ENCODE data around the gene DGCR8.

The DGCR8 gene

GRCh38 chr22:20068640-20069039 is 11.4 kb upstream of the DGCR8 start:
- no peak for DNase-seq

- DNase-seq = no peak
These were observed 10.6 kb upstream of the DGCR8 start for GRCh38 chr22:20069331-20070042.

DNA sequence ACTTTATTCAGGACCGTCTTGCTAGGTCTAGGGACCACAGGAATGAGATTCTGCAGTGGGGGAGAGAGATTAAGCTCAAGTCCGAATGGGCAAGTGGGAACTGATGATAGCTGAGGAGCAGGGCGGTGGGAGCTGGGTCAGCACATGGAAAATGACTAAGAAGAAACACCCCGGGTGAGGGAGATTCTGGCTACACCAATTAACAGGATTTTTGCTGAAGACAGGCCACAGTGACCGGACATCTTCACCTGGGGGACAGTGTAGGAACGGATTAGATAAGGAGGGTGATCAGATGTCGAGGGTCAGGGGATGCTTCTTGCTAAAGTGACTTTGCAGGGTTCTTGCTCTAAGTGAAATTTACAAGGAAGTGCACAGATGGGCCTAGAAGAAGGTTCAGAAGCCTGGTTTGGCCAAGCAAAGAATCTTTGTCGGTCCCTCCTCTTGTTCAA is 8.5 kb upstream of the DGCR8 start:
- DNase-seq = no peak

GRCh38 chr22:20076627-20077172 is 3.3 kb upstream of the DGCR8 start:
- no peak for DNase-seq

- DNase-seq = peak; percentile 79 to 84
These were observed 369 bp downstream of the DGCR8 start for GRCh38 chr22:20080445-20080775.

GRCh38 chr22:20080776-20081654 is 974 bp downstream of the DGCR8 start:
- DNase-seq = peak; percentile 44 to 49

GRCh38 chr22:20083157-20083890 is 3.3 kb downstream of the DGCR8 start:
- no peak for DNase-seq

DNA sequence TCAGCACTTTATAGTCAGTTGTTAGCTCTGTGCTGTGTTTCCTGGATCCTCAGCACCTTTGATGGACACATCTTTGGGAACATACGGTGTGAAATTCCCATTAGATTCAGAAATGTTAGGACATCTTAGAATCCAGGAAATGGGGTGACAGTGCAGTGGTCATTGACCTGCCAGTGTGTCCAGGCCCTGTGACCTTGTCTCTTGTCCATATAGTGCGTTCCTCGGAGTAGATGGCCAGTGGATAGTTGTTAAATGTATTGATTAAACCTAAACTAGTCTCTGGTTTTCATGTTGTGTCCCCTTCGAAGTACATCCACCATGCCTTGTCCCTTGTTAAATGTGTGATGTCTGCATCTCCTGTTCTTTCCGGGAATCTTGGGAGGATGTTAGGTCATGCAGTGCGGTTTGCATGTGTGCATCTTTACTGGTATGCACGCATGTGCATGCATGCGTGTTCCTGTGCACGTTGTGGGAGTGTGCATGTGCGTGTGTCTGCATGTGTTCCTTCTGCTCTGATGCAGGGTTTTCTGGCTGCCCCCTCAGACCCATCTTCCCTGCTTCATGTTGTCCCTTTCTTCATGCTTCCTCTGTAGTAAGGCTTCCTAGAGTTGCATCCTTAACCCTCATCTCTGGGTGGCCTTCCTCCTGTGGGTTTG is 4.0 kb downstream of the DGCR8 start:
- no peak for DNase-seq

GRCh38 chr22:20084547-20085413 is 4.7 kb downstream of the DGCR8 start:
- DNase-seq = peak; percentile 45 to 58

- DNase-seq = no peak
These were observed 5.6 kb downstream of the DGCR8 start for GRCh38 chr22:20085651-20086050.

GRCh38 chr22:20086101-20086599 is 6.1 kb downstream of the DGCR8 start:
- no peak for DNase-seq

DNA sequence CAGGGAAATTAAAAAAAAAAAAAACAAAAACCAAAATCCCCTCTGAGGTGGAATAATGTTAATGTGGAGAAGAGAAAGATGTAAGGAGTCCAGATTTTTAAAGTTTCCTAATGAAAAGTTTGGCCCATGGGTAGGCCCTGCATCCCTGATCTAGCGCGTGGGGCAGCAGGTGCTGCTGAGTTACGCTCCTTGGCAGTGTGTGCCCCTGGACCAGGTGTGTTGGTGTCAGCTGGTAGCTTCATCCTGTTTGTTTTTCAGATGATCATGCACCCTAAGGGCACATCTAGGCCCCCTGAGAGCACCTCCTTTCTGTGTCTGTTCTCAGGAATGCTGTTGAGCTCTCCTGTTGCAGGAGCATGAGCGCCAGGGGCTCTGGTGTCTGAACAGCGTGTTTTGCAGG is 6.7 kb downstream of the DGCR8 start:
- no peak for DNase-seq

DNA sequence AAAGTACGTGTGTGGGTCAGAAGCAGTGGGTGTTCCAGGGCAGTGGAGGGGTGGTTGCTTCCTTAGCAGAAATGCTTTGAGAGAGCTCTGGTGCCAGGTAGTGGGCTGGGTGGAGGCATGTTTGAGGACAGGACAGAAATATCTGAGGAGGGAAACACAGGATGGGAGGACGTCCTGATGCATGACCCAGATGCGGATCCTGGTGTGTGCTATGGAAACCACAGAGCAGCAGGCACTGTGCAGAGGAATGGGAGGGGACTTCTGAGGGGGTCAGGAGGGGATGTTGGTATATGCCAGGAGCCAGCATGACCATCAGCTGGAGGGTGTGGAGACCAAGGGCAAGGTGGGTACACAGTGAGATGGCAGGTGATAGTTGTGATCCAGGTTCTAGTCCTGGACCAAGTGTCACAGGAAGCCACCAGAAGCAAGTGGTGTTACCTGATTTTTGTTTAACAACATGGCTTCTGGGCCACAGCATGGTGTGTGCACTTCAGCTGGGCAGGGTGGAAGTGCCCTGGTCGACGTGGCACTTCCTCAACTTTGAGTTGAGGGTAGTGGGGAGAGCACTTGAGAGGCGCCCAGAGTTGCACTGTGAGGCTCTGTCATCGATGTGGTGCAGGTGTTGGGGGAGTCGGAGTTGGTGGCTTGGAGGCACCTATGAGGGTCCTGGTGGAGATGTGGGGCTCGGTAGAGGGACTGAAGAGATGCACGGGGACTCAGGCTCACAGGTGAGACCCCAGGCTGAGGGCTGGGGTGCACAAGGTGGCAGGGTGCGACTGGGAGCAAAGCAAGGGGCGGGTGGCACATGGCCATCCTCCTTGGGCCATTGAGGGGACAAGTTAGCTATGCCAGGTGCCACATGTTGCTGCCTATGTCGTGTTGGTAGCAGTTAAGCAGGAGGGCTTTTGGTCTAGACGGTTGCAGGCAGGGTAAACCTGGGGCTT is 7.5 kb downstream of the DGCR8 start:
- no peak for DNase-seq

- DNase-seq = no peak
These were observed 8.2 kb downstream of the DGCR8 start for GRCh38 chr22:20088263-20088648.

DNA sequence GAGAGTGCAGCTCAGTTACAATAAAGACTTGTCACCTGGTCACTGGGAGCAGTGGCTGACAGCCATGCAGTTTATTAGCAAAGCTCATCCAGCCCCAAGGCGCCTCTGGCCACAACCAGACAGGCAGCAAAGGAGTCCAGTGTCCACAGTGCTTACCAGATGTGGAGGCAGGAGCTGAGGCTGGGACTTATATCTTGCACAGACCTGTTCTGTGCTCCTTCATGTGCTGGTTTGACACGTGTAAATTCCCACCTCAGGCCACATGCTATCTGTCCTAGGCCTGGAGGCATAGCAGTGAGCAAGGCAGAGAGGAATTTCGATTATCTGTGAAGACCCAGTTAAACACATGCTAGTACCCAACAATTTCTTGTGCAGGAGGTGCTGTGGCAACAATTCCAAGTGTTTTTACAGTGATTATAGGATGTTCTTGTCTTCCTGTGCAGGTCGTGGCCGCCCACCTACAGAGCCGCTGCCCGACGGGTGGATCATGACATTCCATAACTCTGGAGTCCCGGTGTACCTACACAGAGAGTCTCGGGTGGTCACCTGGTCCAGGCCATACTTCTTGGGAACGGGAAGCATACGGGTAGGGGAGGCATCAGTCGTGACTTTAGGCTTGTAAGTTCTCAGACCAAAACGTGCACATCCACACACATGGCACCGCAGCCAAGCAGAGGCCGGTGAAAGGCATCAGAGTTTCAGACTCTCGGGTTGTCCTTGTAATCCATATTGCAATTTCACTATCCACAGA is 9.4 kb downstream of the DGCR8 start:
- no peak for DNase-seq

DNA sequence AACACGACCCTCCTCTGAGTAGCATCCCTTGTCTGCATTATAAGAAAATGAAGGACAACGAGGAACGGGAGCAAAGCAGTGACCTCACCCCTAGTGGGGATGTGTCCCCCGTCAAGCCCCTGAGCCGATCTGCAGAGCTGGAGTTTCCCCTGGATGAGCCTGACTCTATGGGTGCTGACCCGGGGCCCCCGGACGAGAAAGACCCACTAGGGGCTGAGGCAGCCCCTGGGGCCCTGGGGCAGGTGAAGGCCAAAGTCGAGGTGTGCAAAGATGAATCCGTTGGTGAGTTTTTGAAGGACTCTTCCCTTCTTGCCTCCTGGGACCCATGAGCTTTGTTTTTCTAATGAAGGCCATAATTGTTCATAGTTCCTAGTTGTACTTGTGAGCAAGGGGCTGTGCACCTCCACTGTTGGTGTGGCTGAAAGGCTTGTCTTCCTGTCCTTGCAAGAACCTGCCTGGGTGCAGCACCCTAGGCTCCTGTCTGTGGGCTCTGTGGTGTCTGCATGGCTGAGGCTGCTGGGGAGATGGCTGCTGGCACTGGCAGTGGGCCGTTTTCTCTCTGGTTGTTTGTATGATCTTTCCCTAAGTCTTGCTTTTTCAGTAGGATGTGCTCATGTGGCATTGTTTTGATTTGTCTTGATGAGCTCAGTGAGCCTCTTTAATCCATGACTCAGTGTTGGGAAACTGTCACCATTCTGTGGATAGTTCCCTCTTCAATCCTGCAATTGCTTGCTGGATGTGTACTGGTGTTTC is 10.1 kb downstream of the DGCR8 start:
- no peak for DNase-seq

GRCh38 chr22:20090730-20091240 is 10.7 kb downstream of the DGCR8 start:
- no peak for DNase-seq

DNA sequence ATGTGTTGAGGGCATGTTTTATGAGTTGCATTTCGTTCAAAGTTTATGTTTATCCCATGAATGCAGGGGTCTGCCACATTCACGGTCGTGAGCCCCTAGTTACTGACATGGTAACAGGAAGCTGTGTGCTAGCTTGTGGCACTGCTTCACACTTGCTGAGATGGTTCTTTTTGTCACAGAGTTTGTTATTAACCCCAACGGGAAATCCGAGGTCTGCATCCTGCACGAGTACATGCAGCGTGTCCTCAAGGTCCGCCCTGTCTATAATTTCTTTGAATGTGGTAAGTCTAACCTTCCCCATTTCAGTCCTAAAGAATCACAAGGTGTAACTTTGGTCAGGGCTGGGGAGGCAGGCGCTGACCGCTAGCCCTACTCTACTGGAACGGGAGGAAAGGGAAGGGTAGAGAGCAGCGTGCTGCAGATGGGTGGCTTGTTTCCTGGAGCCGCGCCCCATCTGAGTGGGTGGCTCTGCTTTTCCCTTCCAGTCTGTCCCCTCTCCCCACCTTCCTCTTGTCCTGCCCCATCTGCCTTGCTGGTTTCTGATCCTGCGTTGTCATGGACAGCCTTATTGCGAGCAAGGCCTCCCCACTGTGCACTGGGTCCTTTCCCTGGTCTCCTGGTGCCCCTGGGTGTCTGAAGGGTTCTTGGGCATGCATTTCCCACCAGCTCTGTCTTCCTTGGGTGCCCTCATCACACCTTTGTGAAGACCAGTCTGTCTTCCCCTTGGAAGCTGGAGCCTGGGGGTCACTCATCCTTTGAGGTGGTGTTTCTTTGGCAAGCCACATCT is 11.8 kb downstream of the DGCR8 start:
- no peak for DNase-seq

Data from activated T-cell treated with anti-CD3 and anti-CD28 coated beads, Interleukin-2, amount 50 U/mL, for 48 hours (primary cell).